Stimulated activated effector memory CD8-positive, alpha-beta T cell treated with anti-CD3 and anti-CD28 coated beads, Interleukin-12 subunit alpha, Interleukin-12 subunit beta, amount 100 ng/mL, for 72 hours (primary cell): Measurements from ENCODE around the gene ATP5F1D.

Experiments used
- ATAC-seq: fragments of 150-1000 bp; cut with Tn5 transposase; 2 replicates; pipeline ENCODE4 v1.10.0; 2021
- DNase-seq, 2 donors: peaks; one replicate each; pipeline ENCODE4 v3.0.0; 2021 to 2022; ENCODE audit warnings: low spot score in 2 of 2
- H3K27ac Mint-ChIP-seq: one replicate; pipeline ENCODE4 v1.8.0; 2022; ENCODE audit warnings: mild to moderate bottlenecking, mixed read lengths
- H3K36me3 Mint-ChIP-seq: one replicate; pipeline ENCODE4 v1.8.0; 2022; ENCODE audit warnings: mild to moderate bottlenecking, mixed read lengths
- H3K4me1 Mint-ChIP-seq: one replicate; pipeline ENCODE4 v1.8.0; 2022; ENCODE audit warnings: mixed read lengths
- H3K4me3 Mint-ChIP-seq: one replicate; pipeline ENCODE4 v1.8.0; 2022; ENCODE audit warnings: mild to moderate bottlenecking, mixed read lengths
- H3K9me3 Mint-ChIP-seq: one replicate; pipeline ENCODE4 v1.8.0; 2022; ENCODE audit warnings: mixed read lengths

ATP5F1D gene

DNA sequence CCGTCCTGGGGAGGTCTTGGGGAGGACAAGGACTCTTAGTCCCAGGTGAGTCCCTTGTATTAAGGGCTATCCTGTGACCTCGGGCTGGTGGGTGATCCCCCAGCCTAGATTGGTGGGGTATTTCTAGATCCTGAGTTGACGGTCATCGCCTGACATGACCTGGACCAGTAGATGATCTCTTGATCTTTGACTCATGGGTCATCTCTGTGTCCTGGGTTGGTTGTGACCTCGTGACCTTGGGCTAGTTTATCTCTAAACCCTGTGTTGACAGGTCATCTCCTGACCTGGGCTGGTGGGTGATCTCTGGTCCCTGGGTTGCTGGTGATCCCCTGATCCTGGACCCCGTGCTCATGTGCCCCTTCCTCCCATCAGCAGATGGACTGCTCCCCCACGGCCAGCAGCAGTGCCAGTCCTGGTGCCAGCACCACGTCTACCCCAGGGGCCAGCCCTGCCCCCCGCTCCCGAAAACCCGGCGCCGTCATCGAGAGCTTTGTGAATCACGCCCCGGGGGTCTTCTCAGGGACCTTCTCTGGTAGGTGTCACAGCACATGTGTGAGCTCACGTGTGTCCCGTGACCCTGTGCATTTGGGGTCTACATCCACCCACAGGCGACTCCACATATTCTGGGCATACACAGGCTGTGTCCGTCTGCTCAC lies 13.1 kb downstream of the ATP5F1D start:
- H3K27ac Mint-ChIP-seq: peak overlapping the region; percentile 75
- no peaks in the 10 kb centered on the region for H3K9me3 Mint-ChIP-seq
- H3K36me3 Mint-ChIP-seq: peaks cover 94% of the 10 kb centered on the region
- ATAC-seq (no peak), DNase-seq (no peak)
- H3K4me3 Mint-ChIP-seq: peak overlapping the region; percentile 90
- H3K4me1 Mint-ChIP-seq: peaks cover 31% of the 10 kb centered on the region

DNA sequence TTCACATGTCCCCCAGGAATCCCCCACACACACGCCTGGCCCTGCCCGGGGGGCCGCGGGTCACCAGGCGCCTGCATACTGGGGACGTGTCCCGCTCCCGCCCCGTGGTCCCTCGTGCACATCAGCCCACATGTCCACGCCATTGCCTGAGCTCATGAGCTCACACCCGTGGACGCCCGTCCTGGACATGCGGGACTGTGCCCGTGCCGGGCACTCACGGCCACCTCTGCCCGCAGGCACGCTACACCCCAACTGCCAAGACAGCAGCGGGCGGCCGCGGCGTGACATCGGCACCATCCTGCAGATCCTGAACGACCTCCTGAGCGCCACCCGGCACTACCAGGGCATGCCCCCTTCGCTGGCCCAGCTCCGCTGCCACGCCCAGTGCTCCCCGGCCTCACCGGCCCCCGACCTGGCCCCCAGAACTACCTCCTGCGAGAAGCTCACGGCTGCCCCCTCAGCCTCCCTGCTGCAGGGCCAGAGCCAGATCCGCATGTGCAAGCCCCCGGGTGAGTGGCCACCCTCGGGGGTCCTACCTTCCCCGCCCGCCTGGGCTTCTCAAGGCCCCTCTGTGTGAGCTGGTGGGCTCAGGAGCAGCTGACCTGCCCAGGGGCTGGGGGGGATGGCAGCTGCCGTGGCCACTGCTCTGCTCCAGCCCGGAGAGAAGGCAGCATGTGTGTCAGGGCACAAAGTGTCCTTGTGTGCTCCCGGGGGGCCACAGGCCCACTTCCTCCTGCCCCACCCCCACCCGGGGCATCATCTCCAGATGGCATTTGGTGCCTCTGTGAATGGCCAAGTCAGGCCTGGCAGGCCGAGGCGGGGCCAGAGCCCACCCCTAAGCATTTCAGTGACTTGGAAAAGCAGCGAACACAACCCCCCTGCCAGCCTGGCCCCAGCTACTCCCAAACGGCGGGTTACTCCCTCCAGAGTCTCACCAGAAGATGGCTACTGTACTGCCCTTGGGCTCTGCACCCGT lies 13.9 kb downstream of the ATP5F1D start:
- H3K9me3 Mint-ChIP-seq: no peaks in the 10 kb centered on the region
- ATAC-seq: no peak
- no peak for DNase-seq
- peak overlapping the region; percentile 90 for H3K4me3 Mint-ChIP-seq
- H3K27ac Mint-ChIP-seq: peak overlapping the region; percentile 75
- H3K4me1 Mint-ChIP-seq: peaks cover 35% of the 10 kb centered on the region
- H3K36me3 Mint-ChIP-seq: peaks cover 96% of the 10 kb centered on the region

DNA sequence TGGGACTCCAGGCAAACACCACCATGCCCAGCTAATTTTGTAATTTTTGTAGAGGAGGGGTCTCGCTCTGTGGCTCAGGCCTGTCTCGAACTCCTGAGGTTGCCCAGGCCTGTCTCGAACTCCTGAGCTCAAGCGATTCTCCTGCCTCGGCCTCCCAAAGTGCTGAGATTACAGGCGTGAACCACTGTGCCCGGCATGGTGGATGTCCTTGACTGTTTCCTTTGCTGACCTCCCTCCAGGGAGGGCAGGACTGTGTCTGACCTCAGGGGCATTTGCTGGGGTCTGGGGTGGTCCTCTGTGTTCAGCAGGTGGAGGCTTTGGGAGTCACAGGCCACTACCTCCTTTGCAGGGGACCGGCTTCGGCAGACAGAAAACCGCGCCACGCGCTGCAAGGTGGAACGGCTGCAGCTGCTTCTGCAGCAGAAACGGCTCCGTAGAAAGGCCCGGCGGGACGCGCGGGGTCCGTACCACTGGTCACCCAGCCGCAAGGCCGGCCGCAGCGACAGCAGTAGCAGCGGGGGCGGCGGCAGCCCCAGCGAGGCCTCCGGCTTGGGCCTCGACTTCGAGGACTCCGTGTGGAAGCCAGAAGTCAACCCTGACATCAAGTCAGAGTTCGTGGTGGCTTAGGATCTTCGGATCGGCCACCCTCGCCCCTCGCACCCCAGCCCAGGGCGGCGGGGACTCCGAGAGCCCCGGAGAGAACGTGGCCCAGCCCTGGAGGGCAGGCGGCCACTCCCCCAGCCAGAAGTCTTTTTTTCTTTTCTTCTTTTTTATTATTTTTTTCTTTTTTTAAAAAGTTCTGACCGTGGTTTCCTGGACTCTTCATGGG lies 15.3 kb downstream of the ATP5F1D start:
- Mint-ChIP-seq H3K4me3 (peak overlapping the region; percentile 98), H3K36me3 (peaks cover 91% of the 10 kb centered on the region), H3K9me3 (no peaks in the 10 kb centered on the region), H3K4me1 (peaks cover 43% of the 10 kb centered on the region), H3K27ac (peak overlapping the region; percentile 97)
- no peak for DNase-seq
- ATAC-seq: no peak

DNA sequence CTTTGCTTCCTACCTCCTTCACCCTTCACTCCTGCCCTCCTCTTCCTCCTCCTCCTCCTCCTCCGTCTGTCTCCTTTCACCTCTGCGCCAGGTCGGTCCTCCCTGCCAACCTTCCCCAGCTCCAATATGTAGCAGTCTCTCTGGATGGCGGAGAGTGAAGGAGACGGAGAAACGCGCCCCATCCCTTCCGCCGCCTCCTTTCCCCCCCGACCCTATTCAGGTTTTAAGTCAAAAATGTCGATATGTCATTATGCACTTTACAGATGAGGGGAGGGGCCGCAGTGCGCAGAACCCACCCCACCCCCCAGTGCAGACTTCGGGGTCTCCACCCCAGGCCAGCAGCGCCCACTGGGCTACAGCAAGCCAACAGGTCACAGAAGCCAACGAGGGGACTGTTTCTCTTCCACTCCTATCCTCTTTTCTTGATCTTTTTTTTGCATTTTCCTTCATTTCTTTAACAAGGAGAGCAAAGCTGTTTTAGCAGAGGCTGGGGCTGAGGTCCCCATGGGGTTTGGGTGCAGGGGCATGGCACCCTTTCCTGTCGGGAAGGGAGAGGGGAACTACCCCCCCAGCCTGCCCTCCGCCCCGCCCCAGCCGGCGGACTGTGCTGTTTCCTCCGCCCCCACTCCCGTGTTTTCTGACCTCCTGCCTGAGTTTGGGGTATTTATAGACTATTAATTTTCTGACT lies 16.1 kb downstream of the ATP5F1D start:
- Mint-ChIP-seq H3K27ac (peak overlapping the region; percentile 97), H3K9me3 (no peaks in the 10 kb centered on the region), H3K36me3 (peaks cover 87% of the 10 kb centered on the region), H3K4me3 (peak overlapping the region; percentile 98), H3K4me1 (peaks cover 48% of the 10 kb centered on the region)
- DNase-seq (no peak), ATAC-seq (no peak)

DNA sequence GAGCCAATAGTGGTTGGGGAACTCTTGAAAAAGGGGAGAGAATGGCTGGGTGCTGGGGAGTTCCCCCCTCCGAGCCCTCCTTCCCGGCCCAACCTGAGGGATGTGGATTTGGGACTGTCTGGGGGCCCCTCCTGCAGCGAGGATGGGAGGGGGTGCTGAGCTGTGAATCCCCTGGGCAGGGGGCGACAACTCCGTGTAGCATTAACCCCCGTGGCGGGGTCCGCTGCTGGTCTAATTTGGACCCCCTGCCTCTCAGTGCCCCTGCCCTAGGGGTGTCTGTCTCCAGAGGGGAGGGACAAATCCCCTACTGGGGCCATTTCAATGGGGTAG lies 16.6 kb downstream of the ATP5F1D start:
- DNase-seq: no peak
- ATAC-seq: no peak
- peak overlapping the region; percentile 97 for H3K27ac Mint-ChIP-seq
- H3K4me3 Mint-ChIP-seq: peak overlapping the region; percentile 98
- peaks cover 52% of the 10 kb centered on the region for H3K4me1 Mint-ChIP-seq
- peaks cover 82% of the 10 kb centered on the region for H3K36me3 Mint-ChIP-seq
- H3K9me3 Mint-ChIP-seq: no peaks in the 10 kb centered on the region

DNA sequence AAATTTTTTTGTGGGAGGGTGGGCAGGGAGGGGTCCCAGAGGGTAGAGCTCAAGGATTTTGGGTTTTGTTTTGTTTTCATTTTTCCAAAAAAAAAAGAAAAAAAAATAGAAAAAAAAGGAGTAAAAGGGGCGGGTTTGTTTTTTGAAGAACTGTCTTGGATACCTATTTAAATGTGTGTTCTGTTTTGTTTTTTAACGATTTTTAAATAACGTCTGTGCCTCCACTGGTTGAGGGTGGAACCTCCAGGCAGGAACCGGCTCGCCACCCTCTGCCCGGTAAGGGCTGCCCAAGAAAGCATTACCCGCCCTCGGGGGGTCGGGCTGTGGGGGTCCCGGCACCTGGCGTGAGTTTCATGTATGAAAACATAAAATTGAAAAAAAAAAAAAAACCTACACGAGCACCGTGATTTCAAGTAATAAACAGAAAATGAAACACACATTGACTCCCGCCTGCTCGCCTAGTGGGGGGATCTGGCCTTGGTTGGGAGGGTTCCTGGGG lies 17.2 kb downstream of the ATP5F1D start:
- H3K27ac Mint-ChIP-seq: peak overlapping the region; percentile 97
- H3K4me3 Mint-ChIP-seq: peak overlapping the region; percentile 98
- DNase-seq (no peak), ATAC-seq (no peak)
- peaks cover 75% of the 10 kb centered on the region for H3K36me3 Mint-ChIP-seq
- H3K9me3 Mint-ChIP-seq: no peaks in the 10 kb centered on the region
- peaks cover 50% of the 10 kb centered on the region for H3K4me1 Mint-ChIP-seq

DNA sequence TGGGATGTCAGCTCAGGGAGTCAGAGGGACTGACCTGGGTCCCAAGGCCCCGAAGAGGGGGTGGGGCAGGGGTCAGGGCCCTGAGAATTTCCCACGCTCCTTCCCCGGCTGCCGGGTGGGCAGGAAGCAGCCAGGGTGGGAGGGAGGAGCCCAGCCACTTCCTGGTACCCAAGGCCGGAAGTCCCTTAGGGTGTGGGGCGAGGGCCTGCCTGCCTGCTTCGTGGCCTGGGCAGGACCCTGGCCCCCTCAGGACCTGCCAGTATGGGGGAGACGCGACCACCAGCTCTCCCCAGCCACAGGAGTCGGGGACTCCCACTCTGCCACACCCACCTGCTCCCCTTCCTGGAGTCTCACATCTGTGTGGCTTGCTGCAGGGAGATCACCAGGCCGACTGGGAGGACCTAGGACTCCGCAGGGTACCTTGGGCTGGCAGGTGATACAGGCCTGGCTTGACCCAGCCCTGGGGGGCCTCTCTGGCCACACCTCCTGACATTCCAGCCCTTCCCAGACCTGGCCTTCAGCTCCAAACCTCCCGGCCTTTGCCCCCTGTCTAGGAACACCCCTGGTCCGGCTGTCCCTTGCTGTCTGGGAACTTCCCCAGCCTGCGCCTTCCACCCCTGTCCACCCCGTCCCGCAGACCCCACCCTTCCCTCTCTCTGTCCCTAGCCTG lies 17.8 kb downstream of the ATP5F1D start:
- peaks cover 74% of the 10 kb centered on the region for H3K36me3 Mint-ChIP-seq
- peak overlapping the region; percentile 97 for H3K27ac Mint-ChIP-seq
- peaks cover 50% of the 10 kb centered on the region for H3K4me1 Mint-ChIP-seq
- no peaks in the 10 kb centered on the region for H3K9me3 Mint-ChIP-seq
- peak overlapping the region; percentile 98 for H3K4me3 Mint-ChIP-seq
- ATAC-seq (peak; percentile 56), DNase-seq (peak; percentile 61 to 92)

DNA sequence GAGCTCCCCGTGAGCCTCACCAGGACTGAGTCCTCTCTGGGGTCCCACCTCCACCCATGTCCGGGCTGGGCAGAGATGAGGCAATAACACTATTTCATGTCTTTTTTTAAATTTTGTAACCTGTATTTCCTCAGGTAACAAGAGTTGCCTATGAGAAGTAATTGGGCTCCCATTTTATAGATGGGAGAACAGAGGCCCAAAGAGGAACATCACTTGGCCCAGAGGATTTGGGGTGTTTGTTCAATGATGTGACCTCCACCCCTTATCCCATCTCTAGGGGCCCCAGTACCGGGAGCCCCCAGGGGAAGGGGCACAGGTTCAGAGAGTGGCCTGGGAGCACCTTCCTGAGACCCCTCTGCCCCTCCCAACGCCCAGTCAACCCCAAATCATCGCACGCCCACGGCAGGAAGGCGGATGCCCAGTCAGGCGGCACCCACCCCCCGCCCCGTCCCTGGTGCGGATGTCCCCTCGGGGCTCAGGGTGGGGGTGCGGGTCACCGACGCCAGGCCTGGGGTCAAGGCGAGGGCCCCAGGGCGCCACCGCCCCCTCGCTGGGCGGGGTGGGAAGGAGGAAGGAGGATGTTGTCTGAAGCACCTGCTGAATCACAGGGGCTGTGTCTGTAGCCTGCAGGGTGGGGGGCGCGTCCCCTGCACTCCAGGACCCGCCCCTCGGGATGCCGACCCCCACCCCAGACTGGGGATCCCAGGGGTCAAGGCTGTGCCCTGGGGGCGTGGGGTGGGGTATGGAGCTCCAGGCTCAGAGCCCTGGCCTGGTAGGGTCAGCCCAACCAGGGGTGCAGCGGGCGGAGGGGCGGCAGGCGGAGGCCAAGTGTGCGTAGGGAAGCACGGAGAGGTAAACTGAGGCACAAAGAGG lies 18.6 kb downstream of the ATP5F1D start:
- peak overlapping the region; percentile 97 for H3K27ac Mint-ChIP-seq
- peaks cover 52% of the 10 kb centered on the region for H3K4me1 Mint-ChIP-seq
- peak; percentile 57 to 86 for DNase-seq
- H3K9me3 Mint-ChIP-seq: no peaks in the 10 kb centered on the region
- H3K4me3 Mint-ChIP-seq: peak overlapping the region; percentile 98
- ATAC-seq: peak; percentile 52
- peaks cover 74% of the 10 kb centered on the region for H3K36me3 Mint-ChIP-seq

DNA sequence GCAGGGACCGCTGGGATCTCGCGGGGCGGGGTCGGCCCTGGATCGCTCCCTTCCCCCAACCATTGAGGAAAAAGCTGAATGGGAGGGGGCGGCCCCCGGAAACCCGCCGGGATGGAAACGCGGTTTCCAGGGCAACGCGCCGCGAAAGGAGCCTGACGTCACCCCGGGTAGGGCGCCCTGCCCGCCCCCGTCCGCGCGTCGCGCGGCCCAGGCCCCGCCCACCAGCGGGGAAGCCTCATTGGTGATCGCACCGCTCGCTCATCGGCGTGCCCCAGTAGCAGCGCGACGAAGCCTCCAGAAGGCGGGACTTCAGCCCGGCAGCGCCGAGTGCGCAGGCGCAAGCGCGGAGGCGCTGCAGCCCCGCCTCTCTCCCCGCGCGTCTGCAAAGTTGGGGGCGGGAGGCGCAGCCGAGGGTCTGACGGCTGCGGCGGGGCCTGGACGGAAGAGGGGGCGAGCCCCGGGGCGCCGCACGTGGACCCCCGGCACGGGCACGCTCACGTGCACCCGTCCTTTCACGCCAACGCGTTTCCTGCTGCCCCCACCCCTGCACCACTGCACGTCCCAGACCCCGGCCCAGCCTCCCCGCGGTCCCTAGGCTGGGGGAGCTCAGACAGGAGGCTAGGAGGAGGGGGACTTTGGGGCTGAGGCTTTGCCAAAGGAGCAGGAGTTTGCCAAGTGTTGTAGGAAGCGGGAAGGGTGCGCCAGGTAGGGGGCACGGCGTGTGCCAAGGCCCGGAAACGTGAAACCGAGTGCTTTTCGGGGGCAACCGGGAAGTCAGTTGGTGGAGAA lies 19.4 kb downstream of the ATP5F1D start:
- H3K27ac Mint-ChIP-seq: peak overlapping the region; percentile 97
- peaks cover 71% of the 10 kb centered on the region for H3K36me3 Mint-ChIP-seq
- ATAC-seq (peak; percentile 85), DNase-seq (peak; percentile 96 to 98)
- peak overlapping the region; percentile 98 for H3K4me3 Mint-ChIP-seq
- H3K9me3 Mint-ChIP-seq: no peaks in the 10 kb centered on the region
- H3K4me1 Mint-ChIP-seq: peaks cover 58% of the 10 kb centered on the region

DNA sequence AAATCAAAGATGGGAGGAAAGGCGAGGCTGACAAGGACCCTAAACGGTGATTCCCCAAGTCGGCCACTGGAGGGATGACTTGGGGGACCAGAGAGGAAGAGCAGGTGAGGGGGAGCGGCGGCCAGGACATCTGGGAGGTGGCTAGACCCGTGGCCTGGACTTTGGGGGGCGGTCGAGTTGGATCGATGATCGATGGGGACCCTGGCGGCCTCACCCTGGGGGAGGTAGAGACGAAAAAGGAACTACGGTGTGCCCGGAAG lies 19.9 kb downstream of the ATP5F1D start:
- H3K36me3 Mint-ChIP-seq: peaks cover 68% of the 10 kb centered on the region
- H3K27ac Mint-ChIP-seq: peak overlapping the region; percentile 97
- peak overlapping the region; percentile 98 for H3K4me3 Mint-ChIP-seq
- ATAC-seq (no peak), DNase-seq (no peak)
- peaks cover 59% of the 10 kb centered on the region for H3K4me1 Mint-ChIP-seq
- no peaks in the 10 kb centered on the region for H3K9me3 Mint-ChIP-seq

DNA sequence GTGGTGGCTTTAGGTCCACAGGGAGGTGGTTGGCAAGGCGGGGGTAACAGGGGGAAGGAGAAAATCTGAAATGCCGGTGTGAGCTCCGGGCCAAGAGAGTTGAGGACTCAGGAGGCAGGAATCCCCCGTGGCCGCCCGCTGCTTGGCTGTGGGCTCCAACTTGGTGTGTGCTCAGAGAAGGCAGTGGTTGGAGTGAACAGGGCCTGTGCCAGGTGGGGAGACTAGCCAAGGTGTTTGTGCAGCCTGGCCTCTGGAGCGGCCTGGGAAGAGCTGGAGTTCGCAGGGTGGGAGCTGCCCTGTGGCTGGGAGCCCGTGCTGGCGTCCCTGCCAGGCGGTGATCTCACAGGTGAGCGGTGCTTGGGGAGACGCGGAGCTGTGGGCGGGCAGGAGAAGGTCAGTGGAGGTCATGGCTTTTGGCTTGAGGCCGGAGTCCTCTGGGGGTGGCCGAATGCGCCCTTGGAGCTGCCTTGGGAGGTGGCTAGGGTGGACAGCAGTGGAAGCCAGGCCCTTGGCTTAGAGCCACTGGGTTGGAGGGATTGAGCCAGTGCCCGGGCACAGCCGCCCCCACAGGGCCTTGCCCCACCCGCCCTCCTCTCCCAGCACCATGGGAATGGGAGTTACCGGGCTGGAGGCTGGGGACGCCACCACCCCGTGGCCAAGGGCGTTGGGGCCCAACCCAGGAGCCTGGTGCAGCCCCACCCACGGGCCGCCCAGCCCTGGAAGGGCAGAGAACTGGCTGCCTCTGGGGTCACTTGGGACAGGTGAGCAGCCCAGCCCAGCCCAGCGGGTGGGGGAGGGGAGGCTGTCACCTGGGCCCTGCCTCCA lies 20.5 kb downstream of the ATP5F1D start:
- Mint-ChIP-seq H3K27ac (peak overlapping the region; percentile 97), H3K4me3 (peak overlapping the region; percentile 98), H3K9me3 (no peaks in the 10 kb centered on the region), H3K4me1 (peaks cover 60% of the 10 kb centered on the region), H3K36me3 (peaks cover 63% of the 10 kb centered on the region)
- no peak for ATAC-seq
- no peak for DNase-seq

DNA sequence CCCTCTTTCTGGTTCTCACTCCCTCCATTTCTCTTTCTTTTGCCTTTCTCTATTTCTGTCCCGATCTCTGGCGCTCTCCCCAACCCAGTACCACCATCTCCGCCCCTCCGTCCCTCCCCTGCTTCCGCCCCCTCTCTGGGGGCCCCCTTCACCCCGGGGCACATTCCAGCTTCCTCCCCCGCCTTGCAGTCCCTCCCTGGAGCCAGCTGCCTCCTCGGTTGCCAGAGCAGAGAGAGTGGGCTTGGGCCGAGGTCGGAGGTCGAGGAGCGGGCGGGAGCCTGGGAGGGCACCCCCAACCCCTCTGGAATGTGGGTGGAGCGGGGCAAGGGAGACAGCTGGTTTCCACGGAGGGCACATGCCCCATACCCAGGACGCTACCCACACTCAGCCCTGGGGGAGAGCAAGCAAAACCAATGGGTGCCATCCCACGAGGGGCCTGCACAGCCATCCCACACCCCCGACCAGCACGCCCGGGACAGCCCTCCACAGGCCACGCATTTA lies 21.1 kb downstream of the ATP5F1D start:
- Mint-ChIP-seq H3K9me3 (no peaks in the 10 kb centered on the region), H3K4me3 (peak overlapping the region; percentile 98), H3K36me3 (peaks cover 56% of the 10 kb centered on the region), H3K27ac (peak overlapping the region; percentile 97), H3K4me1 (peaks cover 61% of the 10 kb centered on the region)
- DNase-seq (no peak), ATAC-seq (no peak)
